ENCODE results near the gene APPL2.

DNA sequence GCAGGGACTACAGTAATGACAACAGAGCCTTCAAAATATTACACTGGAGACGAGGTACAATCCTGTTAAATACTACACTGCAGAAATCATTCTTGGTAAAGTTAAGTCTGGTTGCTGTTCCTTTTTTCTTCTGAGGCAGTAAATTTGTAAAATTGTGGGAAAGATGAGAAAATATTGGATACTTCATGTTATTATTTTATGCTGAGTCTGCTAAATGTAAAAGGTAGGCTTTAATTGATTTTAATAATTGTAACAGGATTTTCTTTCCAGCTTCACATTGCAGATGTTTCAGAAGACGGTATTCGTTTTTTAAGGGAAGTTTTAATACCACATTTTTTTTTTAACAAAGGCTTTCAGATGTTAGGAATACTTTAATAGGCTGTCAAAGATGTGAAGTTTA lies 65.8 kb downstream of the APPL2 start:
- TF ChIP-seq CTCF (conservative IDR thresholded peaks at IDR 0.05 in 1 of 2, IDR thresholded peaks at IDR 0.05 in 1 of 2; ENCODE audit: extremely low read depth in 1 of 2, insufficient read depth in 1 of 2, low read depth in 1 of 2, low read length in 2 of 2), result no peak
- no peak for TF ChIP-seq EZH2 (IDR thresholded peaks at IDR 0.05; ENCODE audit: borderline replicate concordance, low read length)
